Stimulated activated naive CD8-positive, alpha-beta T cell treated with anti-CD3 and anti-CD28 coated beads, Interleukin-15, Interleukin-2, amounts not matched to agents 100 U/mL and 50 U/mL, for 24 hours (primary cell): ENCODE measurements around the gene TRAF1.

ENCODE experiments used
- ATAC-seq: fragments of 150-1000 bp; cut with Tn5 transposase; one replicate; pipeline ENCODE4 v1.10.0; 2021
- DNase-seq: peaks from one replicate; pipeline ENCODE4 v3.0.0; 2021

The TRAF1 gene

DNA sequence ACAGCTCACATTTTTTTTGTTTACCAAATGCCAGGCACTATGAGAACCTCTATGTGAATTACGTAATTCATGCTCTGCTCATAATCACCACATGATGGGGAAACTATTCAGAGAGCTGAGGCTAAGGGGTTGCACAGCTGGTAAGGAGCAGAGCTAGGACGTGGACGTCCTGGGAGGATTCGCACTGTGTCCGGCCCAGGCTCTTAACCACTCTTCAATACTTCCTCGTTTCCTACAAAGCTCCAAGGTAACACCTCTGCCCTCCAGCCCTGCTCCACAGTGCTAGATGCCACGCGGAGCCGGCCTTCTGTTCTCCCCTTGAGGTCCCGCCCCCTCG, 58.3 kb downstream of the TRAF1 start:
- ATAC-seq: no peak
- DNase-seq: no peak

DNA sequence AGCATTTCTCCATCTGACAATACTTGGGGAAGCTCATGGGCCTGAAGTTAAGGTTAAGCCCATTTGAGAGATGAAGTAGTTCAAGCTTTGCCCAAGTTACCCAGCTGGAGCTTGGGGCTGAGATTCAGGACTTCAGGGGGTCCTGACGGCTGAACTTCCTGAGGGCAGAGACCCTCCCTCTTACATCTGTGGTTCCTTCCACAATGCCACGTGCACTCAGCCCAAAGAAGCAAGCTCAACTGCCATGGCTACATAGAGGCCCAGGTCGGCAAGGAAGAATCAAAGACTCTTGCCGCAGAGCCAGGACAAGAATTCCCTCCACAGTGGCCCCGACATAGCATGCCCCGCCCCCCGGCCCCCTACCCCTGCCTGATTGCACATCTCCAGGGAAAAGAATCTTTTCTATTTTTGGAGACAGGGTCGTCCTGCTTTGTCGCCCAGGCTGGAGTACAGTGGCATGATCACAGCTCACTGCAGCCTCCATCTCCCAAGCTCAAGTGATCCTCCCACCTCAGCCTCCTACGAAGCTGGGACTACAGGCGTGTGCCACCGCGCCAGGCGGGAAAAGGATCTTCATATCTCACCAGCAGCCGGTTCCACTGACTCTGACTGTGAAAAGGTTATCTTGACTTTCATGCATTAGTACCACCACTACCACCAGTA, 58.8 kb downstream of the TRAF1 start:
- ATAC-seq (no peak), DNase-seq (no peak)

DNA sequence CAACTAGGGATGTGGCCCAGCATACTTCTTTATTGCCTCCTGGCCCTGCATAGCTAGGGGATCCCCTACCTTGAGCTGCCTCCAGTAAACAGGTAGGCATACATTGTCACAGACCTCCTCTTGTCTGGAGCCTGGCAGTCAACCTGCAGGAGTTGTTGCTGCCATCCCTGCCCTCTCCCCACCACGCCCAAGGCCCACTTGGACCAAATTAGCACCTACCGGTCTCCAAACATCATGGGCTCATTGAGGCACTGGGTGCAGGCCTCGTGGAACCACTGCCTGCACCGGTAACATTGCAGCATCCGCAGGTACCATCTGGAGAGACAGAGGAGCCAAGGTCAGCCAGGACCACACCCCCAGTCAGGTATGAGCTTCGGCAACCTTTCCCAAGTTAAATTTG, 59.9 kb downstream of the TRAF1 start:
- no peak for DNase-seq
- no peak for ATAC-seq

DNA sequence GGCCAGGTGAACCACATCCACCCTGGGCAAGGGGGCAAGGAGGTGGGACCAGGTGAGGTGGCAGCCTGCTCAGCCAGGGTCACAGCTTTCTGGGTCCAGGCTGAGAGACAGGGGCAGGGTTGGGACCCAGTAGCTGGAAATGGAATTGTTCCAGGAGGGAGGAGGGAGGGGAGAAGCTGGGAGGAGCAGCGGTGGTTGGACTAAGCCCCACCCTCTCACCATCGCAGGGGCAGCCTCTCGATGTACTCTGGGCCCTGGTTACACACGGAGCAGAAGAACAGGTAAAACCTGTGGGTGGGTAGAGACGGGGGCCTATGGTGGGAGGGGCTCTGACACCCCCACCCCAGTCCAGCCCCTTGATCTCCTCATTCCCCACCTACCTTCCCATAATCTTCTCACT, 60.8 kb downstream of the TRAF1 start:
- ATAC-seq: no peak
- DNase-seq: no peak

DNA sequence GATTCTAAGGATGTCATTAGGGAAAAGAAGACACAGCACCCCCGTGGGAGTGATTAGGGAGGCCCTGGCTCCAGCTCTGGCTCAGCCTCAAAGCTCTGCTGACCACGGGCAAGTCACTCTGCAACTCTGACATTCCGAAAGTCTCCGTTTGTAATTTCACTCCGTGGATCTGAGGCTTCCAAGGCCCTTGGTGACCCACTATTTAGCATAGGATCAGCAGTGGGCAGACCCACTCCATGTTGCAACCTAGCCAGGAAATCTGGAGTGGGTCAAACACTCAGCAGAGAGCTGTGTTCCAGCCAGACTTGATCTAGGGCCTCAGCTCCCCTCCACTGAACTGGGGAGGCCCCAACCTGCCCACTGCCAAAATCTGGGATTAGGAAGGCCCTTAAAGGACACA, 61.4 kb downstream of the TRAF1 start:
- ATAC-seq (no peak), DNase-seq (no peak)

DNA sequence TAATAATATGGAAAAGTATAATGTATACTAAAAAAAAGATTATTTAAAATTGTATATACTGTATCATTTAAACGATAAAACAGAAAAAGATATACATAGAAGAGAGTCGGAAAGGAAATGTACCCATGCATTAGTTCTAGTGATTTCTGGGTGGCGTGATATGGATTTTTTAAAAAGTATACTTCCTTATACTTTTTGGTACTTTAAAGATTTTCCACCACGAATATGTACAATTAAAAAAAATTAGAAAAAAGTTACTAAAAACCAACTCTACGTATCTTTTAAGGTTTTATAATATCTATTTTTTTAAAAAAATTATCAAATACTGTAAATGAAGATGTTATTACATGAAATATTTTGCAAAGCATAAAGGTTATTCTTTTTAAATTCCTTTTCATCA, 61.9 kb downstream of the TRAF1 start:
- no peak for ATAC-seq
- DNase-seq: no peak

DNA sequence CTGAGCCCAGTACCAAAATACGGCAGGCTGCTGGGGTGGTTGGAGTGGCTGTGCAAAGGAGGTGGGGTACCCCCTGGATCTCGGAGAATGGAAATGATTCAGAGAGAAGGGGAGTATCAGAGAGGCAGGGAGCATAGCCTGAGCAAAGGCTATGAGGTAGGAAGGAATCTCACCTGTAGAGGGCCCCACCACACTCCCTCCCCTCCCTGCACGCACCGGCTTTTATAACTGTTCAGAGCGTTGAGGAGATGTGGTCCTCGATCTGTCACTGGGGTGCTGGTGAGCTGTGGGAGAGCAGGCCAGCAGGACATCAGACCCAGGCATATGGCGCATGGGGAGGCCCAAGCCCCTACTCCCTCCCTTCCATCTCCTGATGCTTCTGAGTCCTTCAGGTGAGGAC, 62.8 kb downstream of the TRAF1 start:
- ATAC-seq: no peak
- no peak for DNase-seq

DNA sequence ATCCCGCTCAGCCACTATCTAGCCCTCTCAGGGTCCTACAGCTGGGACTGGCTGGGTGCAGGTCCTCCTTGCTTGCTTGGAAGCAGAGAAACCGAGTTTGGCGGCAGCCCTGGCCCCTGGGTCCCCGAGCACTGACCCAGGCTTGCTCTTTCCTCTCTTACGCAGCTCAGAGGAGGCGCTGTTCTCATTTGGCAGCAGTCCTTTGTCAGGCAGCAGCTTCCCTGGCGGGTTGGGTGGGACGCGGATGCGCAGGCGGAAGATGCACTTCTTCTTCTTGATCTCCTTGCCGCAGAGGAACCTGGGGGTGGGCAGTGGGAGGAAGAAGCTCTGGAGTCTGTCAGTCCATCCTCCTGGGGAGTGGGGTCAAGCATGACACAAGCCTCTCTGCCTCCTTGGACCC, 64.1 kb downstream of the TRAF1 start:
- ATAC-seq (no peak), DNase-seq (no peak)

DNA sequence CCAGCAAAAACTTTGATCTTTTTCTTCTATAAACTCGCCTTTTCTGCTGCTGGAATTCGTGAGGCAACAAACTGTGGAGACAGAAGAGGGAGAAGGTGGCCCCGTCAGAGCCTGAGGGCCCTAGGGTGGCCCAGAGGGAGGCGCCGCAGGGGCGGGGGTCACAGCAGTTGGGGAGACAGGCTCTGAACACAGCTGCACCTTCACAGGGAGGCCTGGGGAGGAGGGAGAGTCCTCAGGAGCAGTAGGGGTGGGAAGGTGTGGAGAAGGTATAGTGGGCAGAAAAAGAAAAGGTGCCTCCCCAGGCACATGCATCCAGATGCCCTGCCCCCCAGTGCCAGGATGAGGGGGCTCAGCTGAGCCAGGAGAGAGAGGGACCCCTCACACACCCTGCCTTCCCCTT, 64.7 kb downstream of the TRAF1 start:
- DNase-seq: no peak
- no peak for ATAC-seq

DNA sequence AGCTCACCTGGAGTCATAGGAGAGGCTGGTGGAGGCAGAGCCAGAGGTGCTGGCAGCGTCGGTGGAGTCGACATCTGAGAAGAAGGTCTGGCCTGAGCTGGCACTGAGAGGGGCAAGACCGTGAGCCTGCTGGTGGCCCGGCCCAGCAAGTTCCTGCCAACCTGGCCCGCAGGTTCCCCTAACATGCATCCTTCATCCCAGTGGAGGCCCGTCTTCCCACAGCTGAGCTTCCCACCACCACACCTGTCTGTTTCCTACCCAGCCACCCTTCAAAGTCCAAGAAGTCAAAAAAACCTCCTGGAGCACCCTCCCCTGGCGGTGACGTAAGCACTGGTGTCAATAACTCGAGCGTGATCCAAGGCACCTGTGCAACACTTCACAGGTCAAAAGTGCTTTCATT, 66.5 kb downstream of the TRAF1 start:
- DNase-seq (no peak), ATAC-seq (no peak)

DNA sequence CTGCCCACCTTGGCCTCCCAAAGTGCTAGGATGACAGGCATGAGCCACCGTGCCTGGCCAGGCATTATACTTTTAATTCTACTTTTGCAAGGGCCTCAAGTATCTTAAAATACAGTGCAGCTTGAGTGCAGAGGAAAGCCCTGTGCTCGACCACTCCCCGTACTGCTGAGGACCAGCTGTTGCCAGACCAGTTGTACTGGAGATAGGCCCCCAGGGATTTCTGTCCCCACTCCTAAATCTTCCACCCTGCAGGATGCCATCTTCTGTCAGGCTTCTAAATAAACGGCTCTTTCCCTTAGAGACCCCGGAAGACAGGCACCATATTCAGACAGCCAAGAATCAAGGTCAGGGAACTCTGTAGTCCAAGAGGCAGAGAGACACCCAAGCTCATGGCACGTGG, 67.2 kb downstream of the TRAF1 start:
- no peak for ATAC-seq

DNA sequence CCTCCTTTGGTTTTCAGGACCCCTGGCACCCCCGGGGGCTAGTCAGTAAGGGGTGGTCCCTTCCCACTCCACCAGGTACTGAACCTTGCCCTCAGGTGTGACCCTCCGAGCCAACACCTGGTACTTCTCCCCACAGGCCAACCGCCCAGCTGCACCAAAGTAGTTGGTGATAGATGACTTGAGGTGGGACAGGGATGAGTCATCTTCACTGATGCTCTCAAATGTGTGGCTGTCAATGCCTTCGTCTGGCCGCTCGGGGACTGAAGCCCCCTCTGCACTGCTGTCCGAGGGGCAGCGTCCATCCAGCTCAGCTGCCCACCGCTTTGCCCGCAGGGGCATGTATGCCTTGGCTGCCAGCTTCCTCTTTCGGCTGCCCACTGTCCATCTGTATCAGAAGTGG, 68.7 kb downstream of the TRAF1 start:
- no peak for DNase-seq
- no peak for ATAC-seq

More for the DNA sequence above, 67.2 kb downstream of the TRAF1 start:
- no peak for DNase-seq

DNA sequence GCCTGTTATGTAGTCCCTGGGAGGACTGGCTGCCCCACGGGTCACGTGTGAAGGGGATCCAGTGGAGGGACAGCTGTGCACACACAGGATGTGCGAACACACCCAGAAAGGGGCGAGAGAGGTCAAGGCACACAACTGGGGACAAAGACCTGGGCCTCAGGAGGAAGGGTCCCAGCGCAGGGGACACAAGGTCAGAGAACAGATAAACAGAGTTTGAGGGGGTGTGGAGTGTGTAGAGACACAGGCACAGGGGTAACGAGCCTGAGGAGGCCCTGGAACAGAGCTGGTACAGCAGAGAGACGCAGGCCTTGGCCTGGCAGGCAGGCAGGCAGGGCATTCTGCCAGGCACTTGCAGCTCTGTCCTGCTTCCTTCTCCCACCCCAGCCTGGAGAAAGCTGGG, 69.1 kb downstream of the TRAF1 start:
- ATAC-seq (no peak), DNase-seq (no peak)

DNA sequence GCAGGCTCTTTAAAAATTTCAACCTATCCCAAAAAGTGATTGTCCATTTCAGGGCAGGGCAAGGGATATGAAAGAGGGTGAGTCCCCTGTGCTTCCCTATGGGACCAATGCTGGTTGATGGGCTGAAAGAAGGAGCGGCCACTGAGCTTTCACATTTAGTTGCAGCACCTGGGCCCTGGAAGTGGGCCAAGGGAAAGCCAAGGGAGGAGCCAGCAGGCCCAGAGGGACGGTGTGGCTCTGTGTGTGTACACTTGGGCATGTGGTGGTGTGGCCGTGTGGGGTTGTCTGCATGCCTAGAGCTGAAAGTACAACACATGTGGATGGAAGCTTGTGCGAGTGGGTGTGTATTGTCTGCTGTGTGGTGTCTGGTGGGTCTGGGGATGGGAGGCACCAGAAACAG, 69.9 kb downstream of the TRAF1 start:
- DNase-seq (no peak), ATAC-seq (no peak)

DNA sequence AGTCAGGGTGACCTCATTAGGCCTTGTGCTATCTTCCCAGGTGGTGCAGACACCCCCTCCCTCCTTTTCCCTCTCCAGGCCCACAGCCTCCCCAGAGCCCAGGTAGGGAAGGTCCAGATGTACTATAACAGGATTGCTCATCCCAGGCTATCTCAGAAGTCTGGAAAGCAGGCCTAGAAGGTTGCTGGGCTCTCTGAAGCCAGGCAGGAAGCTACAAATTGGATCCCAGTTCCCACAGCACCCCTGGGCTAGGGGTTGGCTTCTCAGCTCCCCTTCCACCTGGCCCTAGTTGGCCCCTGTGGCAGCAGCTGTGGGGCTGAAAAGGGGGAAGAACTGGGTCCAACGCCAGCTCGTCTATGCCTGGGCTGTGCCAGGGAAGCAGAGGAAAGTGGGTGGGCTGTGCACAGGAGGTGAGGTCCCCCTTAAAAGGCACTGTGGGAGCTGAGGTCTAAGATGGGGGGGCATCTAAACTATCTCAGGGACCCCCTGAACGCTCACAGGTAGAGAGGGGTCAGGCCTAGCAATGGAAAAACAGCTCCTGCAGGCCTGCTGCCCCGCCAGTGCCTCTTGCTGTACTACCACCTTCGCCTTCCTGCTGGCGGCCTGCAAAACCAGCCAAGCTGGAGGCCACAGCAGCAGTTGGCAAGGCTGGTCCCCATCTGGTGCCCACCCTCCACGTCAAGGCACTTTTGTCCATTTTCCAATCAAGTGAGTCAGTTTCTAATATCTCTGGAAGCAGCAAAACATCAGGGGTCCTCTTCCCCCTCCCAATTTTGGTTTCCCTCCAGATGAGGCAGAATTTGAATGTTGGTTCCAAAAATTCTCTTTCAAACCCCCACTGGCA, 70.5 kb downstream of the TRAF1 start:
- DNase-seq (no peak), ATAC-seq (no peak)

DNA sequence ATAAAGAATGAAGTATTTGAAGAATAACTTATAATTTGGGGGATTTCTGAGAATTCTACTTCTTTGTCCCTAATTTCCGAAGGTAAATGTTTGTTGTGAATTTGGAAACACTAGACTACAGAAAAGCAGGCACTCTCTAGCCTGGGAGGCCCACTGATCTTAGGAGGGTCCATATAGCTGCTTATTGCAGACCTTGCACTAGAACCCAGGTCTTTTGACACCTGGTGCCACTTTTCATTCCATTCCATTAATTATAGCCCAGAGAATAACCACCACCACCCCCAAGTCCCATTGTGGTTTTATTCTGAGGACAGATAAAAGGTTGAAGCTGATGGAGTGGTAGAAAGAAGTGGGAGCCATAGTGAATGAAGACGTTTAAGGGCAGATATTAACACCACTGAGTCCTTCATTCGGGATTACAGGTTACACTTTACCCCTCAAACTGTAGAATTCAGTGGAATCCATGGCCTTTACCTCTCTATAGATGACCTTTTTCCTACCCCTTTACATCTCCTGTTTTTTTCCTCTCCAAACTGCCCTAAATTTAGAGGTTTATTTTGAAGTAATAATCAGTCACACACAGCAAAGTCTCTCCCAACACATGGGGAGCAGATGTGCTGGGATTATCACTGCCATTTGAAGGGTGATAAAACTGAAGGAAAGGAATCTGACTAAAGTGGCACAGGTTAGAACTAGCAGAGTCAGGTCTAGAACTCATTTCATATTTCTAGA, 71.8 kb downstream of the TRAF1 start:
- DNase-seq: no peak
- no peak for ATAC-seq

DNA sequence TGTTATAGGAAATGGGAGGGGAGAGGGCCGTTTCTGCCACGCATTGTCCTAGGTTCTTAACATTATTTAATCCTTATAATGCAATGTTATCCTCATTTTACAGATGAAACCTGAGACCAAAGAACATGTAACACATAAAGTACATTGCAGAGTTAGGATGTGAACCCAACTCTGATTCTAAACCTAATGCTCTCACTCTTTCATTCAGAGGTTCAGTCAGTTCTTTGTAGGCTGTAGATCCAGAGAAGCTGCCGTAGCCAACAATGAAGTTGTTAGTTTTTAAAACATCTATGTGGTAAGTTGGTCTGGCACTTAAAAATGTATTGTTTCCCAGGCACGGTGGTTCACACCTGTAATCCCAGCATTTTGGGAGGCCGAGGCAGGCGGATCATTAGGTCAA, 73.4 kb downstream of the TRAF1 start:
- DNase-seq (no peak), ATAC-seq (no peak)
